H9 (cell line): Measurements from ENCODE around the gene UXT. TPM values are rescaled to one million over a fixed set of nuclear protein-coding genes. Genes with fewer than 3 reads are reported as not detected.

Source experiments
- DNase-seq: peaks from one replicate; pipeline ENCODE4 v3.0.0-alpha.2; 2017
- H2AFZ ChIP-seq: one replicate; pipeline ENCODE4 v1.6.1; 2013; ENCODE audit warnings: mild to moderate bottlenecking, low read length, control low read depth, moderate library complexity
- H2AK5ac ChIP-seq: 2 replicates; pipeline ENCODE4 v1.6.1; 2013; ENCODE audit warnings: low read length, control low read depth, mixed read lengths; ENCODE audit not compliant: insufficient read length
- H2BK120ac ChIP-seq: one replicate; pipeline ENCODE4 v1.6.1; 2013; ENCODE audit warnings: low read depth, mild to moderate bottlenecking, low read length, control low read depth, inconsistent platforms; ENCODE audit not compliant: poor library complexity, severe bottlenecking
- H2BK12ac ChIP-seq: 2 replicates; pipeline ENCODE4 v1.6.1; 2013; ENCODE audit warnings: low read length, control low read depth, mixed read lengths, low read depth; ENCODE audit not compliant: insufficient read length
- H2BK15ac ChIP-seq: 2 replicates; pipeline ENCODE4 v1.6.1; 2013; ENCODE audit warnings: low read depth, low read length, control low read depth
- H2BK20ac ChIP-seq: one replicate; pipeline ENCODE4 v1.6.1; 2013; ENCODE audit warnings: low read depth, mild to moderate bottlenecking, low read length, control low read depth, inconsistent platforms; ENCODE audit not compliant: poor library complexity, severe bottlenecking
- H2BK5ac ChIP-seq: 2 replicates; pipeline ENCODE4 v1.6.1; 2013; ENCODE audit warnings: low read length, control low read depth, mixed read lengths; ENCODE audit not compliant: insufficient read length
- H3K14ac ChIP-seq: 2 replicates; pipeline ENCODE4 v1.6.1; 2013; ENCODE audit warnings: low read length, control low read depth; ENCODE audit not compliant: insufficient read depth
- H3K18ac ChIP-seq: 2 replicates; pipeline ENCODE4 v1.6.1; 2013; ENCODE audit warnings: low read depth, mild to moderate bottlenecking, mixed read lengths, low read length, control low read depth; ENCODE audit not compliant: insufficient read length
- H3K23ac ChIP-seq: 2 replicates; pipeline ENCODE4 v1.6.1; 2013; ENCODE audit warnings: low read length, control low read depth, mixed read lengths, low read depth; ENCODE audit not compliant: insufficient read length
- H3K23me2 ChIP-seq: 2 replicates; pipeline ENCODE4 v1.6.1; 2013; ENCODE audit warnings: low read depth, mild to moderate bottlenecking, mixed read lengths, low read length, control low read depth; ENCODE audit not compliant: insufficient read length, poor library complexity, severe bottlenecking
- H3K27ac ChIP-seq: 2 replicates; pipeline ENCODE4 v1.5.1; 2013; ENCODE audit warnings: low read length, control low read depth, mixed read lengths, low read depth; ENCODE audit not compliant: insufficient read length
- H3K27me3 ChIP-seq: 2 replicates; pipeline ENCODE4 v1.6.1; 2013; ENCODE audit warnings: low read length, control low read depth, inconsistent platforms; ENCODE audit not compliant: insufficient read depth
- H3K4ac ChIP-seq: 2 replicates; pipeline ENCODE4 v1.6.1; 2013; ENCODE audit warnings: low read depth, mild to moderate bottlenecking, control low read depth, inconsistent platforms, low read length, moderate library complexity
- H3K4me1 ChIP-seq: 2 replicates; pipeline ENCODE4 v1.6.1; 2013; ENCODE audit warnings: low read length, control low read depth, inconsistent platforms; ENCODE audit not compliant: insufficient read depth
- H3K4me2 ChIP-seq: 2 replicates; pipeline ENCODE4 v1.6.1; 2013; ENCODE audit warnings: low read length, control low read depth, mixed read lengths; ENCODE audit not compliant: insufficient read length, insufficient read depth
- H3K56ac ChIP-seq: 2 replicates; pipeline ENCODE4 v1.6.1; 2013; ENCODE audit warnings: low read depth, mild to moderate bottlenecking, mixed read lengths, low read length, control low read depth; ENCODE audit not compliant: insufficient read length
- H3K79me1 ChIP-seq: 2 replicates; pipeline ENCODE4 v1.6.1; 2013; ENCODE audit warnings: low read depth, mild to moderate bottlenecking, moderate library complexity, low read length, control low read depth, inconsistent platforms; ENCODE audit not compliant: insufficient read depth, poor library complexity, severe bottlenecking
- H3K79me2 ChIP-seq: 2 replicates; pipeline ENCODE4 v1.6.1; 2013; ENCODE audit warnings: low read length, control low read depth, inconsistent platforms; ENCODE audit not compliant: insufficient read depth
- H3K9ac ChIP-seq: 2 replicates; pipeline ENCODE4 v1.6.1; 2013; ENCODE audit warnings: low read length, control low read depth, mixed read lengths; ENCODE audit not compliant: insufficient read length; ENCODE audit errors: extremely low read depth
- H3K9me3 ChIP-seq: one replicate; pipeline ENCODE4 v1.6.1; 2013; ENCODE audit warnings: low read depth, low read length, inconsistent platforms; ENCODE audit not compliant: control insufficient read depth
- H3T11ph ChIP-seq: one replicate; pipeline ENCODE4 v1.6.1; 2013; ENCODE audit warnings: mild to moderate bottlenecking, low read length, control low read depth, inconsistent platforms
- H4K20me1 ChIP-seq: one replicate; pipeline ENCODE4 v1.6.1; 2013; ENCODE audit not compliant: control insufficient read depth, insufficient read length, insufficient read depth
- H4K5ac ChIP-seq: 2 replicates; pipeline ENCODE4 v1.6.1; 2013; ENCODE audit warnings: low read depth, mild to moderate bottlenecking, mixed read lengths, low read length, control low read depth; ENCODE audit not compliant: insufficient read length
- H4K8ac ChIP-seq: replicated peaks from 2 replicates; pipeline ENCODE4 v1.6.1; 2013; ENCODE audit warnings: low read length, control low read depth, mixed read lengths, low read depth; ENCODE audit not compliant: insufficient read length
- H4K91ac ChIP-seq: 2 replicates; pipeline ENCODE4 v1.6.1; 2013; ENCODE audit warnings: low read depth, mild to moderate bottlenecking, moderate library complexity, mixed read lengths, low read length, control low read depth; ENCODE audit not compliant: insufficient read length
- H3K27ac Mint-ChIP-seq, 3 experiments: 2 replicates in 2 of 3; 3 replicates in 1 of 3; pipeline ENCODE4 v1.8.0; 2020 to 2021; ENCODE audit warnings: mixed read lengths in 3 of 3, mild to moderate bottlenecking in 1 of 3, moderate library complexity in 1 of 3
- H3K27me3 Mint-ChIP-seq: 2 replicates; pipeline ENCODE4 v1.8.0; 2021; ENCODE audit warnings: low read depth, mild to moderate bottlenecking, moderate library complexity, mixed read lengths
- H3K36me3 Mint-ChIP-seq, 3 experiments: 2 replicates in 2 of 3; 3 replicates in 1 of 3; pipeline ENCODE4 v1.8.0; 2020 to 2021; ENCODE audit warnings: low read depth in 3 of 3, mixed read lengths in 3 of 3; ENCODE audit not compliant: insufficient read depth in 1 of 3
- H3K4me1 Mint-ChIP-seq, 2 experiments: 2 replicates each; pipeline ENCODE4 v1.8.0; 2020; ENCODE audit warnings: mixed read lengths in 2 of 2
- H3K4me3 Mint-ChIP-seq, 2 experiments: 2 replicates in 1 of 2; 3 replicates in 1 of 2; pipeline ENCODE4 v1.8.0; 2020 to 2021; ENCODE audit warnings: mild to moderate bottlenecking in 2 of 2, mixed read lengths in 2 of 2, moderate library complexity in 1 of 2
- H3K9me3 Mint-ChIP-seq, 2 experiments: 2 replicates in 1 of 2; 3 replicates in 1 of 2; pipeline ENCODE4 v1.8.0; 2020; ENCODE audit warnings: mild to moderate bottlenecking in 2 of 2, mixed read lengths in 2 of 2, moderate library complexity in 1 of 2
- whole genome bisulfite sequencing: extraction: QIAGEN DNeasy Blood & Tissue Kit; methylation state at CpG from one replicate; pipeline ENCODE4 v1.1.7; 2013; ENCODE audit warnings: missing lambda C conversion rate, low lambda C conversion rate, mixed read lengths; ENCODE audit not compliant: insufficient read length; ENCODE audit errors: extremely low coverage; 5-methylcytosine and 5-hydroxymethylcytosine counted together
- total RNA-seq: library from RNA; stranded (reverse); gene quantifications from 2 replicates; pipeline ENCODE4 v1.2.1, GENCODE V29; 2021
- TF ChIP-seq, protein P1 (sequence below): fragments of 200-600 bp; sonication (generic); conservative IDR thresholded peaks from 3 replicates; pipeline ENCODE4 v1.8.0; 2021; ENCODE audit warnings: antibody characterized with exemption, mild to moderate bottlenecking

UXT gene
- total RNA-seq, 1 experiment from 2014 or later, result 95.1 TPM

DNA sequence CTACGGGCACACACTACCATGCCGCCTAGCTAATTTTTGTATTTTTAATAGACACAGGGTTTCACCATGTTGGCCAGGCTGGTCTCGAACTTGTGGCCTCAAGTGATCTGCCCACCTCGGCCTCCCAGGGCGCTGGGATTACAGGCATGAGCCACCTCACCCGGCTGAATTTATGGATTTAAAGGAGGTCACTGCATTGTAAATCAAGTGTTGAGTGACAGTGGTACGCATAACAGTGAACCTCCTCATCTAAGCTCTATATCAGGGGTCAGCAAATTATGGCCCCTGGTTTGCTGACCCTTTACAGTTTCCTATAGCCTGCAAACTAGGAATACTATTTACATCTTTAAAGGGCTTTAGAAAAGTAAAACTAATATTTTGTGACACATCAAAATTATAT is 2.6 kb upstream of the UXT start:
- Histone ChIP-seq H2BK5ac (no peak overlapping the region), H3K56ac (no peak overlapping the region), H3K79me1 (no peaks in the 10 kb centered on the region), H4K5ac (no peak overlapping the region), H3K27ac (no peak overlapping the region), H2BK120ac (no peak overlapping the region), H3K4me1 (no peaks in the 10 kb centered on the region), H3K23me2 (no peaks in the 10 kb centered on the region), H4K91ac (no peak overlapping the region), H3K4me2 (no peak overlapping the region), H2BK20ac (no peak overlapping the region), H2BK12ac (no peak overlapping the region), H3K9me3 (peaks cover 7% of the 10 kb centered on the region), H3K9ac (no peak overlapping the region), H2BK15ac (no peak overlapping the region), H3K4ac (no peak overlapping the region), H4K20me1 (no peaks in the 10 kb centered on the region), H3K18ac (no peak overlapping the region), H3K79me2 (no peaks in the 10 kb centered on the region), H3K14ac (no peak overlapping the region), H4K8ac (no peak overlapping the region), H3T11ph (no peak overlapping the region), H2AK5ac (no peak overlapping the region), H3K23ac (no peak overlapping the region), H3K27me3 (no peaks in the 10 kb centered on the region), H2AFZ (no peak overlapping the region)
- H3K27ac Mint-ChIP-seq, result no peak overlapping the region
- TF ChIP-seq, protein P1, sequence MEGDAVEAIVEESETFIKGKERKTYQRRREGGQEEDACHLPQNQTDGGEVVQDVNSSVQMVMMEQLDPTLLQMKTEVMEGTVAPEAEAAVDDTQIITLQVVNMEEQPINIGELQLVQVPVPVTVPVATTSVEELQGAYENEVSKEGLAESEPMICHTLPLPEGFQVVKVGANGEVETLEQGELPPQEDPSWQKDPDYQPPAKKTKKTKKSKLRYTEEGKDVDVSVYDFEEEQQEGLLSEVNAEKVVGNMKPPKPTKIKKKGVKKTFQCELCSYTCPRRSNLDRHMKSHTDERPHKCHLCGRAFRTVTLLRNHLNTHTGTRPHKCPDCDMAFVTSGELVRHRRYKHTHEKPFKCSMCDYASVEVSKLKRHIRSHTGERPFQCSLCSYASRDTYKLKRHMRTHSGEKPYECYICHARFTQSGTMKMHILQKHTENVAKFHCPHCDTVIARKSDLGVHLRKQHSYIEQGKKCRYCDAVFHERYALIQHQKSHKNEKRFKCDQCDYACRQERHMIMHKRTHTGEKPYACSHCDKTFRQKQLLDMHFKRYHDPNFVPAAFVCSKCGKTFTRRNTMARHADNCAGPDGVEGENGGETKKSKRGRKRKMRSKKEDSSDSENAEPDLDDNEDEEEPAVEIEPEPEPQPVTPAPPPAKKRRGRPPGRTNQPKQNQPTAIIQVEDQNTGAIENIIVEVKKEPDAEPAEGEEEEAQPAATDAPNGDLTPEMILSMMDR, result no peak
- no peak for DNase-seq
- no peak overlapping the region for H3K4me3 Mint-ChIP-seq
- peaks cover 74 to 78% of the 10 kb centered on the region in 2 experiments for H3K9me3 Mint-ChIP-seq
- H3K27me3 Mint-ChIP-seq, result peaks cover 9% of the 10 kb centered on the region
- H3K4me1 Mint-ChIP-seq, result peaks cover 0 to 3% of the 10 kb centered on the region in 2 experiments; a peak in 1 of 4 replicates
- no CpG with 5 or more reads among the region's 7 CpGs for WGBS
- peaks cover 8 to 19% (median 12%) of the 10 kb centered on the region in 3 experiments; a peak in 6 of 7 replicates for H3K36me3 Mint-ChIP-seq
